AG09309 (cell line): Measurements from ENCODE around the gene SMARCAL1.

Experiments used
- DNase-seq: peaks from one replicate; pipeline ENCODE4 v3.0.0-alpha.2; 2010; ENCODE audit warnings: low read depth
- H3K4me3 ChIP-seq: 2 replicates; pipeline ENCODE4 v1.5.1; 2011; ENCODE audit warnings: mild to moderate bottlenecking, low read depth, low read length, moderate library complexity; ENCODE audit not compliant: control insufficient read depth
- TF ChIP-seq, protein P1 (sequence below): IDR thresholded peaks from 2 replicates; pipeline ENCODE4 v1.5.1; 2011; ENCODE audit warnings: mild to moderate bottlenecking, low read depth, low read length, inconsistent platforms; ENCODE audit not compliant: insufficient read depth, control insufficient read depth; ENCODE audit errors: missing control alignments

Gene SMARCAL1

DNA sequence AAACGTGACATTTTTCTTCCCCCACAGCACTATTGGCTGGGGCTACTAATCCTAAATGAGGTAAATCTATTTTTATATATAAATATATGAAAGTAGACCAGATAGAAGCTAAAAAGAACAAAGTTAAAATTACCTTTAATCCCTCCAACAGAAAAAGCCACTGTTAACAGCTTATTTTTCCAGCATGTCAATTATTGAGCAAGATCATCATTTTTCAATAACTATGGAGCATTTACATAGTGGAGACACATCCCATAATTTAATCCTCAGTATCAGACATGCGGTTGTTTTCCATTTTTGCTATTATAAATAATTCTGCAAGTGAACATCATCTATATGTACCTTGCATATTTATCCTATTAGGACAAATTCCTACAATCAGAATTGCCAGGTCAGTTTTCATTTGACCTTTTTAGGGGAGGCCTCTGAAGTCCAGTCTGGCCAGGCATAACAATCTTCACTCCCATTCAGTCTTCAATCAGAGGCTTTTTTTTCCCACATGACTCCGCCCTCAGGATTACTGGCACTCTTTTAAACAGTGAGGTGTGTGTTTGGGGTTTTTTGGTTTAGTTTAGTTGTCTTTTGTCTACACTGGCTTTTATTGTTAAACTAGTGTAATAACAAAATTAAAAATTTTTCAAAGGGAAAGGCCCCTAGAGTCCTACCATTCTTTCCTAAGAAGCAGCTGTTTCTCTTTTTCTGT is 29.2 kb downstream of the SMARCAL1 start:
- H3K4me3 ChIP-seq = no peak overlapping the region
- DNase-seq = no peak
- TF ChIP-seq, protein P1, sequence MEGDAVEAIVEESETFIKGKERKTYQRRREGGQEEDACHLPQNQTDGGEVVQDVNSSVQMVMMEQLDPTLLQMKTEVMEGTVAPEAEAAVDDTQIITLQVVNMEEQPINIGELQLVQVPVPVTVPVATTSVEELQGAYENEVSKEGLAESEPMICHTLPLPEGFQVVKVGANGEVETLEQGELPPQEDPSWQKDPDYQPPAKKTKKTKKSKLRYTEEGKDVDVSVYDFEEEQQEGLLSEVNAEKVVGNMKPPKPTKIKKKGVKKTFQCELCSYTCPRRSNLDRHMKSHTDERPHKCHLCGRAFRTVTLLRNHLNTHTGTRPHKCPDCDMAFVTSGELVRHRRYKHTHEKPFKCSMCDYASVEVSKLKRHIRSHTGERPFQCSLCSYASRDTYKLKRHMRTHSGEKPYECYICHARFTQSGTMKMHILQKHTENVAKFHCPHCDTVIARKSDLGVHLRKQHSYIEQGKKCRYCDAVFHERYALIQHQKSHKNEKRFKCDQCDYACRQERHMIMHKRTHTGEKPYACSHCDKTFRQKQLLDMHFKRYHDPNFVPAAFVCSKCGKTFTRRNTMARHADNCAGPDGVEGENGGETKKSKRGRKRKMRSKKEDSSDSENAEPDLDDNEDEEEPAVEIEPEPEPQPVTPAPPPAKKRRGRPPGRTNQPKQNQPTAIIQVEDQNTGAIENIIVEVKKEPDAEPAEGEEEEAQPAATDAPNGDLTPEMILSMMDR = no peak

GRCh38 chr2:216445501-216445900 is 33.2 kb downstream of the SMARCAL1 start:
- TF ChIP-seq, protein P1 = no peak
- DNase-seq = no peak
- no peak overlapping the region for H3K4me3 ChIP-seq

- H3K4me3 ChIP-seq = no peak overlapping the region
- no peak for DNase-seq
Measured at GRCh38 chr2:216446343-216446742, 34.1 kb downstream of the SMARCAL1 start.

GRCh38 chr2:216447293-216447692 is 35.0 kb downstream of the SMARCAL1 start:
- DNase-seq = no peak
- TF ChIP-seq, protein P1 = no peak
- H3K4me3 ChIP-seq = no peak overlapping the region

More at GRCh38 chr2:216446343-216446742, 34.1 kb downstream of the SMARCAL1 start:
- TF ChIP-seq, protein P1 = no peak

- DNase-seq = no peak
- H3K4me3 ChIP-seq = no peak overlapping the region
- TF ChIP-seq, protein P1 = no peak
Measured at GRCh38 chr2:216448829-216449228, 36.5 kb downstream of the SMARCAL1 start.

- DNase-seq = no peak
- TF ChIP-seq, protein P1 = no peak
- H3K4me3 ChIP-seq = no peak overlapping the region
Measured at GRCh38 chr2:216450346-216450745, 38.1 kb downstream of the SMARCAL1 start.
